Measurements from ENCODE around the gene INVS.

The INVS gene

GRCh38 chr9:100167176-100167575, 68.1 kb downstream of the INVS start:
- no peak overlapping the region for H3K4me3 ChIP-seq (ENCODE audit: low read length)
- DNase-seq (ENCODE audit: low read depth, low spot score), result no peak

- no peak overlapping the region for H3K4me3 ChIP-seq (ENCODE audit: low read length)
- no peak for DNase-seq (ENCODE audit: low read depth, low spot score)
Measured at GRCh38 chr9:100167915-100168654, 69.0 kb downstream of the INVS start.

GRCh38 chr9:100170085-100170484, 71.0 kb downstream of the INVS start:
- no peak for DNase-seq (ENCODE audit: low read depth, low spot score)
- H3K4me3 ChIP-seq (ENCODE audit: low read length), result no peak overlapping the region

- DNase-seq (ENCODE audit: low read depth, low spot score), result no peak
- H3K4me3 ChIP-seq (ENCODE audit: low read length), result no peak overlapping the region
Measured at GRCh38 chr9:100170556-100170955, 71.5 kb downstream of the INVS start.

- no peak overlapping the region for H3K4me3 ChIP-seq (ENCODE audit: low read length)
- DNase-seq (ENCODE audit: low read depth, low spot score), result no peak
Measured at GRCh38 chr9:100186356-100186755, 87.3 kb downstream of the INVS start.

- no peak overlapping the region for H3K4me3 ChIP-seq (ENCODE audit: low read length)
- DNase-seq (ENCODE audit: low read depth, low spot score), result no peak
Measured at GRCh38 chr9:100190339-100190738, 91.3 kb downstream of the INVS start.

- no peak overlapping the region for H3K4me3 ChIP-seq (ENCODE audit: low read length)
- DNase-seq (ENCODE audit: low read depth, low spot score), result no peak
Measured at GRCh38 chr9:100191264-100191663, 92.2 kb downstream of the INVS start.

- DNase-seq (ENCODE audit: low read depth, low spot score), result no peak
- no peak overlapping the region for H3K4me3 ChIP-seq (ENCODE audit: low read length)
Measured at GRCh38 chr9:100193078-100193477, 94.0 kb downstream of the INVS start.

- no peak for DNase-seq (ENCODE audit: low read depth, low spot score)
- no peak overlapping the region for H3K4me3 ChIP-seq (ENCODE audit: low read length)
Measured at GRCh38 chr9:100196215-100196614, 97.2 kb downstream of the INVS start.

GRCh38 chr9:100196828-100197227, 97.8 kb downstream of the INVS start:
- DNase-seq (ENCODE audit: low read depth, low spot score), result no peak

GRCh38 chr9:100197553-100197952, 98.5 kb downstream of the INVS start:
- no peak for DNase-seq (ENCODE audit: low read depth, low spot score)
- H3K4me3 ChIP-seq (ENCODE audit: low read length), result no peak overlapping the region

More at GRCh38 chr9:100196828-100197227, 97.8 kb downstream of the INVS start:
- no peak overlapping the region for H3K4me3 ChIP-seq (ENCODE audit: low read length)

GRCh38 chr9:100202806-100203205, 103.8 kb downstream of the INVS start:
- DNase-seq (ENCODE audit: low read depth, low spot score), result no peak
- no peak overlapping the region for H3K4me3 ChIP-seq (ENCODE audit: low read length)

GRCh38 chr9:100204796-100205195, 105.8 kb downstream of the INVS start:
- H3K4me3 ChIP-seq (ENCODE audit: low read length), result no peak overlapping the region
- DNase-seq (ENCODE audit: low read depth, low spot score), result no peak

- no peak for DNase-seq (ENCODE audit: low read depth, low spot score)
- no peak overlapping the region for H3K4me3 ChIP-seq (ENCODE audit: low read length)
Measured at GRCh38 chr9:100206899-100207298, 107.9 kb downstream of the INVS start.

GRCh38 chr9:100208673-100209072, 109.6 kb downstream of the INVS start:
- no peak overlapping the region for H3K4me3 ChIP-seq (ENCODE audit: low read length)
- DNase-seq (ENCODE audit: low read depth, low spot score), result no peak

GRCh38 chr9:100211476-100211875, 112.4 kb downstream of the INVS start:
- H3K4me3 ChIP-seq (ENCODE audit: low read length), result no peak overlapping the region
- no peak for DNase-seq (ENCODE audit: low read depth, low spot score)

GRCh38 chr9:100213730-100214477, 114.9 kb downstream of the INVS start:
- DNase-seq (ENCODE audit: low read depth, low spot score), result no peak
- no peak overlapping the region for H3K4me3 ChIP-seq (ENCODE audit: low read length)

GRCh38 chr9:100216178-100216787, 117.2 kb downstream of the INVS start:
- peak; percentile 44 for DNase-seq (ENCODE audit: low read depth, low spot score)
- no peak overlapping the region for H3K4me3 ChIP-seq (ENCODE audit: low read length)

- no peak for DNase-seq (ENCODE audit: low read depth, low spot score)
- H3K4me3 ChIP-seq (ENCODE audit: low read length), result no peak overlapping the region
Measured at GRCh38 chr9:100217536-100217935, 118.5 kb downstream of the INVS start.

GRCh38 chr9:100219347-100219746, 120.3 kb downstream of the INVS start:
- DNase-seq (ENCODE audit: low read depth, low spot score), result no peak
- no peak overlapping the region for H3K4me3 ChIP-seq (ENCODE audit: low read length)

All from Jurkat, Clone E6-1 (cell line).